ENCODE measurements around the gene OVCA2.

GRCh38 chr17:1996800-1997288 lies 45.0 kb upstream of the OVCA2 start:
- TF ChIP-seq, protein P1, sequence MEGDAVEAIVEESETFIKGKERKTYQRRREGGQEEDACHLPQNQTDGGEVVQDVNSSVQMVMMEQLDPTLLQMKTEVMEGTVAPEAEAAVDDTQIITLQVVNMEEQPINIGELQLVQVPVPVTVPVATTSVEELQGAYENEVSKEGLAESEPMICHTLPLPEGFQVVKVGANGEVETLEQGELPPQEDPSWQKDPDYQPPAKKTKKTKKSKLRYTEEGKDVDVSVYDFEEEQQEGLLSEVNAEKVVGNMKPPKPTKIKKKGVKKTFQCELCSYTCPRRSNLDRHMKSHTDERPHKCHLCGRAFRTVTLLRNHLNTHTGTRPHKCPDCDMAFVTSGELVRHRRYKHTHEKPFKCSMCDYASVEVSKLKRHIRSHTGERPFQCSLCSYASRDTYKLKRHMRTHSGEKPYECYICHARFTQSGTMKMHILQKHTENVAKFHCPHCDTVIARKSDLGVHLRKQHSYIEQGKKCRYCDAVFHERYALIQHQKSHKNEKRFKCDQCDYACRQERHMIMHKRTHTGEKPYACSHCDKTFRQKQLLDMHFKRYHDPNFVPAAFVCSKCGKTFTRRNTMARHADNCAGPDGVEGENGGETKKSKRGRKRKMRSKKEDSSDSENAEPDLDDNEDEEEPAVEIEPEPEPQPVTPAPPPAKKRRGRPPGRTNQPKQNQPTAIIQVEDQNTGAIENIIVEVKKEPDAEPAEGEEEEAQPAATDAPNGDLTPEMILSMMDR (IDR thresholded peaks at IDR 0.05; ENCODE audit: borderline replicate concordance, extremely low read depth, low read length, poor library complexity, severe bottlenecking): no peak
- no peak for TF ChIP-seq EZH2 (IDR thresholded peaks at IDR 0.05; ENCODE audit: borderline replicate concordance, low read depth, low read length, severe bottlenecking)

Data from DND-41 (cell line).